Kidney (tissue), 14 donors: Measurements from ENCODE around the gene SMAD6. TPM values are rescaled to one million over a fixed set of nuclear protein-coding genes. Genes with fewer than 3 reads are reported as not detected.

Source experiments
- DNase-seq, 5 donors: peaks; one replicate each; pipeline ENCODE4 v3.0.0-alpha.2; 2013 to 2020
- FAIRE-seq: peaks from 2 replicates; lab custom pipeline; 2012; peaks lifted over from hg19 to GRCh38; lab: Jason Lieb, UNC
- H3K27ac ChIP-seq, 2 donors: one replicate each; pipeline ENCODE4 v1.7.0; 2013; ENCODE audit warnings: low read depth in 2 of 2, low read length in 2 of 2, inconsistent platforms in 1 of 2
- H3K27me3 ChIP-seq: one replicate; pipeline ENCODE4 v1.7.1; 2013; ENCODE audit warnings: low read length, inconsistent platforms; ENCODE audit not compliant: control insufficient read depth, insufficient read depth
- H3K36me3 ChIP-seq, 3 donors: one replicate each; pipeline versions ENCODE4 v1.7.0 to v1.7.1; 2013; ENCODE audit warnings: low read length in 3 of 3, control low read depth in 1 of 3, inconsistent platforms in 1 of 3; ENCODE audit not compliant: insufficient read depth in 3 of 3, control insufficient read depth in 2 of 3
- H3K4me1 ChIP-seq, 3 donors: one replicate each; pipeline versions ENCODE4 v1.7.0 to v1.7.1; 2013; ENCODE audit warnings: low read length in 3 of 3, inconsistent platforms in 1 of 3, low read depth in 1 of 3; ENCODE audit not compliant: control insufficient read depth in 2 of 3, insufficient read depth in 2 of 3
- H3K4me3 ChIP-seq, 3 donors: one replicate each; pipeline versions ENCODE4 v1.7.0 to v1.8.1; 2013; ENCODE audit warnings: low read length in 3 of 3, control low read depth in 1 of 3, inconsistent platforms in 1 of 3
- H3K9ac ChIP-seq, 3 donors: one replicate each; pipeline versions ENCODE4 v1.7.0 to v1.7.1; 2013; ENCODE audit warnings: low read length in 3 of 3, control low read depth in 1 of 3, inconsistent platforms in 1 of 3
- H3K9me3 ChIP-seq, 3 donors: one replicate each; pipeline versions ENCODE4 v1.7.0 to v1.7.1; 2013; ENCODE audit warnings: low read length in 3 of 3, control low read depth in 1 of 3, inconsistent platforms in 1 of 3; ENCODE audit not compliant: control insufficient read depth in 2 of 3, insufficient read depth in 1 of 3
- CTCF ChIP-seq: IDR thresholded peaks from 3 replicates; pipeline ENCODE4 v1.5.1; 2012; ENCODE audit warnings: mild to moderate bottlenecking, moderate library complexity, borderline replicate concordance; ENCODE audit not compliant: insufficient read depth; ENCODE audit errors: extremely low read depth
- intact Hi-C: fragments of 100-400 bp; cut with DNase I; formaldehyde crosslinking; loops from one replicate; pipeline ENCODE4 v1.11.1; 2022
- polyA plus RNA-seq: library from polyadenylated mRNA; stranded (reverse); fragments of 350-450 nt; fragmentation: Illumina TruSeq; extraction: RNeasy Lipid Tissue Mini Kit (QIAGEN cat#74804); gene quantifications from one replicate; pipeline ENCODE4 v1.2.3, GENCODE V29; 2014; ENCODE audit warnings: low read depth, low replicate concordance; ENCODE audit not compliant: insufficient read depth
- total RNA-seq: library from RNA; stranded (reverse); fragmentation: NEBNext Ultra II Directional; extraction: Animal tissue kit (Norgen Biotek cat#: 25700); gene quantifications from one replicate; pipeline ENCODE4 v1.2.1, GENCODE V29; 2021
- donor health status: control.
- donor health status: control.
- donor health status: control.
- donor health status: control.
- donor health status: control.
- donor health status: DM: yes; HTN: yes; CAD: no.
- donor health status: Normal renal cell carcinoma (clear cell type).

Gene SMAD6
- total and polyA plus RNA-seq, 2 donors from 2014 or later: 15.4 to 23.0 TPM

- Histone ChIP-seq H3K27ac (peak overlapping the region in 1 of 2 donors; percentile 43), H3K27me3 (no peaks in the 10 kb centered on the region), H3K4me3 (no peak overlapping the region), H3K9ac (peak overlapping the region in 1 of 3 donors; percentile 16), H3K9me3 (no peaks in the 10 kb centered on the region), H3K36me3 (no peaks in the 10 kb centered on the region), H3K4me1 (peaks cover 3 to 49% (median 46%) of the 10 kb centered on the region in 3 donors)
- intact Hi-C loops: no loop called here
- DNase-seq (peak in 2 of 5 donors; percentile 82 to 89), FAIRE-seq (no peak)
- TF ChIP-seq CTCF: no peak
These were observed 46.1 kb downstream of the SMAD6 start for GRCh38 chr15:66747886-66748707.

- TF ChIP-seq CTCF: no peak
- peak overlapping the region in 1 of 2 donors; percentile 43 for H3K27ac ChIP-seq
- intact Hi-C loops: no loop called here
- H3K4me1 ChIP-seq: peaks cover 3 to 55% (median 47%) of the 10 kb centered on the region in 3 donors
- H3K27me3 ChIP-seq: no peaks in the 10 kb centered on the region
- H3K9me3 ChIP-seq: no peaks in the 10 kb centered on the region
- FAIRE-seq (no peak), DNase-seq (no peak)
- H3K36me3 ChIP-seq: no peaks in the 10 kb centered on the region
- H3K4me3 ChIP-seq: no peak overlapping the region
- peak overlapping the region in 1 of 3 donors; percentile 16 for H3K9ac ChIP-seq
These were observed 46.6 kb downstream of the SMAD6 start for GRCh38 chr15:66748708-66749035.

GRCh38 chr15:66749841-66750575 is 48.0 kb downstream of the SMAD6 start:
- DNase-seq (no peak), FAIRE-seq (no peak)
- Histone ChIP-seq H3K9ac (no peak overlapping the region), H3K9me3 (peaks cover 0 to under 1% (median 0%) of the 10 kb centered on the region in 3 donors), H3K27ac (no peak overlapping the region), H3K4me3 (no peak overlapping the region), H3K36me3 (no peaks in the 10 kb centered on the region), H3K27me3 (no peaks in the 10 kb centered on the region), H3K4me1 (peaks cover 3 to 49% (median 48%) of the 10 kb centered on the region in 3 donors)
- intact Hi-C loops: no loop called here
- TF ChIP-seq CTCF: no peak
